Limb (tissue), 2 donors: Measurements from ENCODE around the gene FER1L5.
"Not testable (repeated sequence)": the region's sequence is repeated elsewhere in the genome, so short reads cannot be mapped to it uniquely, and the experiment has no call there.

Experiments
- DNase-seq, 2 donors: peaks; one replicate each; pipeline ENCODE4 v3.0.0-alpha.2; 2016; ENCODE audit errors: extremely low spot score in 2 of 2

The FER1L5 gene

DNA sequence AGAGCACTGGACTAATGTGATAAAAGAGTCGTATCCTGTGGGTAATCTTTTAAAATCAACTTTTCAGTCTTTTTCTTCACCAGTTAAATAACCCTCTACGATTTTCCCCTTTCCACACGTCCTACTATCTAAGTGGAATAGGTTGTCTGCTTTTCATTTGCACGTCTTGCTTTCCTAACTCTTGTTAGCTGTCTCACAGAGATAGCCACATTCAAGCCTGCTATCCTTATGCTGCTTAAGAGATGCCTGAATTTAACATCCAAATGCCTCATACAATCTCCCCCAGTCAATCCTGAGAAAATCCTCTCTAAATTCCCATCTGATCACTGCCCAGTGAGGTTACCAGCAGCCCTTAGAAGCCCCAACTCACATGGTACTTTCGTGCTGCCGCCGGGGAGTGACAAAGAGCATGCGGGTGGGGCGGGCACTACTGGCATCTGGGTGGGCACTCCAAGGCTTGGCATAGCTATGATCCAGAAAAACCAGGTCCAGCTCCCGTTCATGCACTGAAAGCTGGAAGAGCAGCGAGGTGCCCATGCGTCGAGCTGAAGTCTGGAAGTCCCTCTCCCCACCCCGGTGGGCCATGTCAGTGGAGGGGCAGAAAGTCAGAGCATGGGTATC is 5.9 kb upstream of the FER1L5 start:
- no peak for DNase-seq

DNA sequence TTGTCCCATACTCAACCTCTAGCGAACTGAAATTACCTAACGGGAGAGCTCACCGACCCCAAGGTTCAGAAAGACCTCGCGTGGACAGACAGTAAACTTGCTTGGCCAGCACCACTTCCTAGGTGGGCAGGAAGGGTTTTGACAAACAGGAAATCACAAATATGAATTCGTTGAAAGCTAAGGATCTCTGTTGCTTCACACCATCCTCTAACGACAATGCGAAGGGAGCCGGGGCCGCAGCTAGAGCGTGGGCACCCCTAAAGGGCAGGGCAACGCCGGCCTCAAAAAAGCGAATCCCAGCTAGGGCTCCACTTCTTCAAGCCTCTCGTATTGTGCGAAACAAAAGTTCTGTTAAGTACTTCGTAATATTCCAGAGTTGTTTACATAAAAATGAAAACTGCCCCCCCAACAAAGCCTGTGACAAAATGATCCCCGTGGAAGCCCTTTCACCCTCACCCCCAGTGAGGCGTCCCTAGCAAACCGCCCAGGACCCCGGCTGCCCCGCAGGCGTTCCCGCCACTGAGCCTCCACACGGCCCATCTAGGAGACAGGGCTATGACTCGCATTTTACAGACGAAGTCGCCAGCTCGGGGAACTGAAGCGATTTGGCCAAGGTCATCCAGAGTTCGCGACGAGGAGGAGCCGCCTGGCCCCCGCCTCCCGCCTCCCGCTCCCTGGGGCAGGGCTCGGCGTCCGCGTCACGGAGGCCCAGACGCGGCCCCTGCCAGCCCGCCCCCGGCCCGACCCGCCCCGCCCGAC is 5.0 kb upstream of the FER1L5 start:
- DNase-seq: peak; percentile 64 to 86

DNA sequence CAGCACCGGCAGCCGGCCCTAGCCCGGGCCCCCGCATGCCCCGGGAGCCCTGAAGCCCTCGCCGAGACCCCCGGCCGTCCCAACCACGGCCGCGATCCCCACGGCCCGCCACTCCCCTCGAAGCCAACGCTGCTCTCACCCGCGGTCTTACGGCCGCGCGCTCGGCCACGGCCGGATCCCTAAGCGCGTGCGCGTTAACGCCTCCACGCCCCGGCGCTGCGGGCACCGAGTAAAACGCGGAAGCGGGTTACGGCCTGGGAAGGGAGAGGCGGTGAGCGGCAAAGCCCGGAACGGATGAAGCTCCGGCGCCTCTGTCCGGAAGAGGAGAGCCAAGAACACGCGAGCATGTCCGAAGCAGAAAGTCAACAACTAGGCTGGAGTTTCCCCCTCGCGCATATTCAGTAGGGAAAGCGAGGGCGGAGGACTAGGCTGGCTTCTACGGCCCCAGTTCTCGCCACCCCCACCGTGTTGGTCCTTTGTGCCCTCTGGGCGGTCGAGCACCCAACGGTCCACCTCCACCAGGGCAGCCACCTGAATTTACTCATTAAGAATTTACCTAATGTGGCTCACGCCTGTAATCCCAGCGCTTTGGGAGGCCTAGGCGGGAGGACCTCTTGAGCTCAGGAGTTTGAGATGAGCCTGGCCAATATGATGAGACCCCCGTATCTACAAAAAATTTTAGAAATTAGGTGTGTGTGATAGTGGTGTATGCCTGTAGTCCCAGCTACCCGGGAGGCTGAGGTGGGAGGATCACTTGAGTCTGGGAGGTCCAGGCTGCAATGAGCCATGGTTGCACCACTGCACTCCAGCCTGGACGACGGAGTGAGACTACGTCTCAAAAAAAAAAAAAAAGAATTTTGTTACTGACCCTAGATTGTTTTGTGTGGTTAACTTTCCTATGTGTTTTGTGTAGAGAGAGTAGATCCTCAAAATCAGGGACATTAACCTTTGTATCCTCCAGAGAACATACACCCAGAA is 4.1 kb upstream of the FER1L5 start, which contains the start of gene KANSL3:
KANSL3 (minus strand) TSS at position 169 of the 978 bp plus-strand sequence. CDS start 1,177 bp downstream, outside the sequence.
- peak; percentile 94 to 97 for DNase-seq

DNA sequence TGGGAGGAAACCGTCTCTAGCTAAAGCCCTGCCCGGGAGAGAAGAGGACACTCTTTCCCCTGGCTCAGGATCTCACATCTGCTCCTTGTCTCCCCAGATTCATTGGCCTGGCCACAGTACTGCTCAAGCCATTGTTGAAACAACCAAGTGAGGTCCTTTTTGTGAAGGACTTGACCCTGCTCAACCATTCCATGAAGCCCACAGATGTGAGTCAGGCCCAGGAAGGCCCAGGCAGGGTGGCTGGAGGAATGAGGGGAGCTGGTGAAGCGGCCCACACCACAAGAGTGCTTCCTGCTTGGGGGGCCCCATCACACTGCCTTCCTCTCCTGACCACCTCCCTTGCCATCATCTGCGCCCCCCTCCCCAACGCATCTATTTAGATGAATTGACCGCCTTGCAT is 5.1 kb downstream of the FER1L5 start:
- DNase-seq: no peak

DNA sequence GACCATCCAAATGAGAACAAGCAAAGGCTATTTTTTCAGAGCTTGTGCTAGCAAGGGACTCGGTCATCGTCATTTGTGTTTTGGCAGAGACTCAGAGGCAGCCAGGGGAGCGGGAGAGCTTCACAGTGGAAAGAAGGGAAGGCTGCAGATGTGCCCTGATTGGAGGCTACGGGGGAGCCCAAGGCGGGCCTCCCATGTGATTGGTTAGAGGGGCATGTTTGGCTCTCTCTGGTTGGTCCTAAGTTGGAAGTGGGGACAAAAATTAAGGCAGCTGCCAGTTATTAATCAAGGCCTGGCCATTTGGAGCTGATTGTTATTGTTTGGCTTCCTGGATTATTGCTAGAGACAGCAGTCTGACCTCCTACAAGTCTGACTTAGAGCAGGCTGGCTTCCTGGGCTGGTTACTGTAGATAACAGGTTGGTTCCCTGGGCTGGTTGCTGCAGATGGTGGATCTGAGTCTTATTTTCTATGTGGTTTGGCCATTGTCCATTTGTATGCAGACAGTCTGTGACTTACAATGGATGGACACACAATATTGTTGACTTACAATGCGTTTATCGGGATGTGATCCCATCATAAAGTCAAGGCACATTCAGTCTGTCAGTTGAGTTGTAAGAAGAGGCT is 5.9 kb downstream of the FER1L5 start:
- DNase-seq: no peak

DNA sequence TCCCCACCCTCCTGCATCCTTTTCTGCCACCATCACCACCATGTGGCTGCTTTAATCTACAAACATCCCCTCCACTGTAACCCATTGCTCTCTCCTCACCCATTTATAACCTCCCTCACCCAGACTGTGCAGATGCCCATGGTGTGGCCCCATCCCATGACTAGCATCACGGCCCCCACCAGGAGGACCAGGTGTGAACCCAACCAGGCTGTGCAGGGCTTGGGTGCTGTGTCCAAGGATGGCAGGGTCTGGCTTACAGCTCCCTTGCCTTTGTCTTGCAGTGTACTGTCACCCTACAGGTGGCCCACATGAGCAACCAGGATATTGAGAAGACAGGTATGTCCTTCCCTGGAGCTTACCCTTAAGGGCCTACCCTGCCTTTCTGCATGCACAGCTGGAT is 6.8 kb downstream of the FER1L5 start:
- no peak for DNase-seq

DNA sequence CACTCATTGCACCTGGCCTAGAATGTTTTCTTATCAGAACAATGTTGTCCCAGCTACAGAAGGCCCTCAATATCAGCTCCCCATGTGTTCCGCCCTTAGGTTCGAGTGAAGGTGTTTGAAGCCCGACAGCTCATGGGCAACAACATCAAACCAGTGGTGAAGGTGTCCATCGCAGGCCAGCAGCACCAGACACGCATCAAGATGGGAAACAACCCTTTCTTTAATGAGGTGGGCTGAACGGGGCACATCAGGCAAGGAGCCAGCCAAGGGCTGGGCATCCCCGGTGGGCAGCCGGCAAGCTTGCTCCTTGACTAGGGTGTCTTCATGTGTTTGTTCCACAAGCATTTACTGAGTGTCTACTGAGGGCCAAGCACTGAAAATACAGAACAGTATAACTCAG is 9.2 kb downstream of the FER1L5 start:
- no peak for DNase-seq

DNA sequence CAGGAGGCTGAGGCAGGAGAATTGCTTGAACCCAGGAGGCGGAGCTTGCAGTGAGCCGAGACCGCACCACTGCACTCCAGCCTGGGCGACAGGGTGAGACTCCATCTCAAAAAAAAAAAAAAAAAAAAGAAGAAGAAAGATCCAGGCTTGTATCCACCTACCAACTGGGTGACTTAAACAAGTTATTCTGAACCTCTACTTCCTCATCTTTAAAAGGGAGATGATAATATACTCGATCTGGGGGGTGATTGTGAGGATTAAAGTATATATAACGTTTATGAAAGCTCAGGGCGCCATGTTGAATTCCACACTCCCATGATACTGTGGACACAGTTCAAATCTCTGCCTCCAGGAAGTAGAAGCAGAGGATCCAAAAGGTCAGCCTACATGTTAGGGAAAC is 12.2 kb downstream of the FER1L5 start:
- not testable (repeated sequence) for DNase-seq

DNA sequence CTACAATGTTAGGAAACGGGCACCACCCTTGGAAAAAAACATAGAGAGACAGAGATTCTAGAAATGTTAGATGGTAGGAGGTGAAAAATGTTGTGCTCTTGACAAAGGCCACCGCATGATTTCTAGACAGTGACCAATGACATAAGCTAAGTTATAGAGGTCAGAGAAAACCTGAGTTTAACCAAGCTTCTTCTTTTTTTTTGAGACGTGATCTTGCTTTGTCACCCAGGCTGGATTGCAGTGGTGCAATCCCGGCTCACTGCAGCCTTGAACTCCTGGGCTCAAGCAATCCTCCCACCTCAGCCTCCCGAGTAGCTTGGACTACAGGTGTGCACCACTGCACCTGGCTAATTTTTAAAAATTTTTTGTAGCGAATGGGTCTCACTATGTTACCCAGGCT is 13.0 kb downstream of the FER1L5 start:
- DNase-seq: no peak

DNA sequence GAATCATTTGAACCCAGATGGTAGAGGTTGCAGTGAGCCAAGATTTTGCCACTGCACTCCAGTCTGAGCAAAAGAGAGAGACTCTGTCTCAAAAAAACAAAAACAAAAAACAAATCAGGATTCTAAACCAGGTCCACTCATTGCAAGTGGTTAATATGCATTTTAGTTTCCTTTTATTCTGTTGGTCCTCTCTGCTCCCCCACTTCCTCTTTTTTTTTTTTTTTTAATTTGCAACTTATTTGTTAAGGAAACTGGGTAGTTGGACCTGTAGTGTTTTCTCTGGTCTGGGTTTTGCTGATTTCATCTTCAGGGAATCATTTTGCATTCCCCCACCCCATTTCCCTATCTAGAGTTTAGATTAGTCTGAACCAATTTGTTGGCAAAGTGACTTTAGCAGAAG is 14.0 kb downstream of the FER1L5 start:
- DNase-seq: no peak

DNA sequence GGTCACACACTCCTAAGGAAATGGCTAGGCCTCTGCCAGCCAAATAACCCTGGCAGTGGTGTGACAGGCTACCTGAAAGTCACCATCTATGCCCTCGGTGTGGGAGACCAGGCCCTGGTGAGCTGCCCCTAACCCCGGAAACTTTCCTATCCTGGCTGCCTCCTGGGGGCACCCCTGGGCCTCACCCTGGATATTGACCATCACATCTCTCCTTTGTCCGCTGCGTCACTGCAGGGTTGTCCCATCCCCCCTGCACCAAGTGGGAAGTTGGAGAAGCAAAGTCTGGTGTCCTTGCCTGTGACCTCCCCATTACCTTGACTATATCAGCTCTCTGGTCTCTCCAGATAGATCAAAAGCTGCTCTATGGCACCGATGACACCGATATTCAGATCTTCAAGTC is 18.8 kb downstream of the FER1L5 start:
- no peak for DNase-seq

DNA sequence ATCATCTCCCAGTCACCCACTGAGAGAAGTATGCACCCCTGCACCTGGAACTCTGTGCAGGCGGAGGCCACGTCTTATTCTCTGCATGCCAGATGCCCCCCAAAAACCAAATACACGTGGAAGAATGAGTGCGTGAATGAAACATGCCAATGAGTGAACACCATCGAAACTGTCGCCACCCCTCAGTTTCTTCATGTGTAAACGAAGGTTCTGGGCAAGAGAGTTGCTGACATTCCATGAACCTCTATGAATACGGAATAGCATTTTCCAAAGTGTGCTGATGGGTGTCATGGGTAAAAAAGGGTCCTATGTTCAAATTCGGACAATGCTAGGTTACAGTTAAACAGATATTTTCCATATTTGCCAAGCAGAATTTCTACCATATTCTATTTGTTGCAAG is 19.8 kb downstream of the FER1L5 start:
- DNase-seq: no peak

DNA sequence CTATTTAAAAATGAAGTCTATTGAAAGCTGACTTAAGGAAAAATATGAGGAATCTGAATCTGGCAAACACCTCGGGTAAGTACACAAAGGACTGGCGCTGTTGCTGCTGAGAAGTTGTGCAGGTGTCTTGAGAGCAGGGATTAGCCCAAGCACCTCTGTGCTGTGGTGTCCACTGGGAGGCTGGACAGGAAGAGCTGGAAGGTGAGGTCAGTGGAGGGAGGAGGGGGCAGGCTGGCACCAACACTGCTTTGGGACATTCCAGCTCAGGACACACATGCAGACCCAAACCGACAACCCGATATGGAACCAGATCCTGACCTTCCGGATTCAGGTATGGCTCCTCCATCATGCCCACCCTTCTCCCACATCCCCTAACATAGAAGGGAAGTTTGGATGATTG is 20.6 kb downstream of the FER1L5 start:
- no peak for DNase-seq

DNA sequence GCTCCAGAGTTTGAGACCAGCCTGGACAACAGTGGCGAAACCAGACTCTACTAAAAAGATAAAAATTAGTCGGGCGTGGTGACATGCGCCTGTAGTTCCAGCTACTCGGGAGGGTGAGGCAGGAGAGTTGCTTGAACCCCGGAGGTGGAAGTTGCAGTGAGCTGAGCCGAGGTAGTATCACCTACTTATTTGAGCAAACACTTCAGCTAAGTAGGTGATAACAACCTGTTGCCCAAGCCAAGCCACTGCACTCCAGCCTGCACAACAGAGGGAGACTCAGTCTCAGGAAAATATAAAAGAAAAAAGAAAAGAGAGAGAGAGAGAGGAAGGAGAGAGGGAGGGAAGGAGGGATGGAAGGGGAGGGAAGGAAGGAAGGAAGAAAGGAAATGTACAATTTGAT is 21.3 kb downstream of the FER1L5 start:
- DNase-seq: no peak

DNA sequence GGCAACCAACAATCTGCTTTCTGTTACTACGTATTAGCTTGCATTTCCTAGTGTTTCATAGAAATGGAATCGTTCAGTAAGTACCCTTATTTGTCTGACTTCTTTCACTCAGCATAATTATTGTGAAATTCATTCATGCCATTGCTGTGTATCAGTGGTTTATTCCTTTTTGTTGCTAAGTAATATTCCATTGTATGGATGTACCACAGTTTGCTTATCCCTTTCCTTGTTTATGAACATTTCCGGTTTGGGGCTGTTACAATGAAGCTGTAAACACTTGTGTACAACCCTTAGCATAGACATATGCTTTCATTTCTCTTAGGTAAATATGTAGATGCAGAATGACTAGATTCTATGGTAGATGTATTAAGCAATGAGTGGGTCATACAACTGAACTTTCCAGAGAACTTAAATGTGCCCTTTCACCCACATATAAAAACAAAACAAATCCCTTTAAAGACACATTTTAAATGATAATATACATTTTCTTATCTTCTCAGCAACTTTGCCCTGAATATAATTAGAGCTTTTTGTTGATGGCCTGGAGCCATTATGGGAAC is 21.9 kb downstream of the FER1L5 start:
- DNase-seq: no peak

DNA sequence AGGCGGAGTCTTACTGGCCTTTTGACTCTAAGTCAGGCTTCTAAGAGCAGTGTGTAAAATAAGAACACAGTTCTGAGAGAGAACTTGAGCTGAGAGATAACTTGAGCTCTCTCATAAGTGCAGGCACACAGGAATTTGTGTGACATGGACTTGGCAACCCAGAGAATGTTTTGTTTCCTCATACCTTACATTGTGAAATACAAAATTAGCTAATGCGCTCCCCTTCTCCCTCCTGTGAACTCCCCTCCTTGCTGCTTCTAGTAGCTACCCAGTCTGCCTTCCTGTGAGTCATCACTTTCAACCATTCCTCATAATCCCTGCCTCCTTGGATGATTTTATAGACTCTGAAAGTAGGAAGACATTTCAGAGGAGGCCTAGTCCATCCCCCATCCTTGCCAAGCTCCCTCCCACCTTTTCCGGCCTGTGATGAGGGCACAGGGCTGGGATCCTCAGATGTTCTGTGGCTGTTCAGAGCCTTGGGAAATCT is 22.6 kb downstream of the FER1L5 start:
- DNase-seq: no peak

DNA sequence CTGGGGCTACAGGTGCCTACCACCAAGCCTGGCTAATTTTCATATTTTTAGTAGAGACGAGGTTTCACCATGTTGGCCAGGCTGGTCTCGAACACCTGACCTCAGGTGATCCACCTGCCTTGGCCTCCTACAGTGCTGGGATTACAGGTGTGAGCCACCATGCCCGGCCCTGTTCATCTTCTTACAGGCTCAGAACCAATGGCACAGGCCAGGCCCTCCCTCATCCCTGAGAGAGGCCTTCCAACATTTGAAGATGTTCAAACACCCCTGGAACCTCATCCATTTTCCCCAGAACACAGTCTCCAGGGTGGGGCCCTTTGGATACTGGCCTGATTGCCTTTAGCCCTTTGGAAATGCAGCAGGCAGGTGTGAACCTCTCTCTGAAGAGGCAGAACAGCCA is 23.2 kb downstream of the FER1L5 start:
- not testable (repeated sequence) for DNase-seq

DNA sequence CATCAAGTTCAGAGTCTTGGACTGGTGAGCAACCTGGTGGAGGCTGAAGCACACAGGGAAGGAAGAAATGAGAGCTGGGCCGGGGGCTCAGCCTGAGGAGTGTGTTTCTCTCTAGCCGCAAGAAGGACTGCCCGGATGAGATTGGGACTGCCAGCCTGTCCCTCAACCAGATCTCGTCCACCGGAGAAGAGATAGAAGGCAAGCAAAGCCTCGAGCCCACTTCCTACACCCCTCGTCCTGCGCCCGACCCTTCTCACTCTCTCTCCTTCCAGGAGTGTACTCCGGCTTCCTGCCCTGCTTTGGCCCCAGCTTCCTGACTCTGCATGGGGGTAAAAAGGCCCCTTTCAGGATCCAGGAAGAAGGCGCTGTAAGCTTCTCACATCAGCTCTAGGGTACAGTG is 26.2 kb downstream of the FER1L5 start:
- no peak for DNase-seq

DNA sequence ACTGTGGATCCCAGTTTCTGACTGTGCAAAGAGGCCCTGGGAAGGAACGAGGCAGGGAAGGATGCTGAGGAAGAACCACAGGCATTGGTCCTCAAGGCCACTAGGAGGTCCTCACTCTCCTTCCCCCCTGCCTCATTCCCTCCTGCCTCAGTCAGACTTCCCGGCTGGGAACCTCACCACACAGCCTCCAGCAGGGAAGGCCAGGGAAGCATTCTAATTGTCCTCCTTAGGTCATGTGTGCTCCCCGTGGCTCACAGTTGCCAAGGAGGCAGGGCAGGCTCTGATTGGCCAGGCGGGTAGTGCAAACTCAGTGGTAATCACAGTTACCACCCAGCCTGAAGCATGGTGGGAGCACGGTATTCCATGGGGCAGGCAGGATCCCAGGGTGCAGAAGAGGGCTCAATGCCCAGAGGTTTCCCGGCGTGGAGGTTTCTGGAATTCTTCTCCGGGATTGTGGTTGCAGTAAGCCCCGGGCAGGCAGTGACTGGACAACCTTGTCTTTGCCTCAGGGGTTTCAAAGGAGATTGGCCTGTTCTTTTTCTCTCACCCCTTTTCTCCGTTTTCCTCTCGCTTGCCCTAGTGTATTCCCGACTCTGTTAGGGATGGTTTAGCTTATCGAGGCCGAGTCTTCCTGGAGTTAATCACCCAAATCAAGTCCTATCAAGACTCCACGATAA is 27.1 kb downstream of the FER1L5 start:
- no peak for DNase-seq

DNA sequence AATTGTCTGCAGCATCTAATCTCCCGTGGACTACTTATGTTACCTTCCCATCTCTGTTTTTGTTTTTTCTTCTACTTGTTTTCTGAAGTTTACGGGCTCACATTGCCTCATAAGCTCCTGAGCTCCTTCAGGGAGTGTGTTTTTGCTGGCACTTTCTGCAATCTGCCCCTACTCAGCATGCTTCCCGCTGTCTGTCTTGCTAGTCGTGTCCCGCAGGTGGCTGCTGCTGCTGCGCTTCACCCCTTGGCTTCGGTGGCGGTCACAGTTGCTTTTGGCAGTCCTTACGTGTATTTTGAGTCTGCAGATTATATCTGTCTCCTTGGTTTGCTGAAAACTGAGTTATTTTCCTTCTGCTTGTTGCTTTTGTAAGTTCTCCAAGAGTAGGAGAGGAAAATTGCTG is 37.3 kb downstream of the FER1L5 start:
- DNase-seq: no peak
